Measurements from ENCODE around the gene TMEM72. TPM values are rescaled to one million over a fixed set of nuclear protein-coding genes. Genes with fewer than 3 reads are reported as not detected.

The TMEM72 gene
- total and polyA plus RNA-seq, 2 of the 13 experiments (the other 11 are each of a cell fraction or from before 2014, with no cell fraction given), result 0.04 TPM; not detected in 1

DNA sequence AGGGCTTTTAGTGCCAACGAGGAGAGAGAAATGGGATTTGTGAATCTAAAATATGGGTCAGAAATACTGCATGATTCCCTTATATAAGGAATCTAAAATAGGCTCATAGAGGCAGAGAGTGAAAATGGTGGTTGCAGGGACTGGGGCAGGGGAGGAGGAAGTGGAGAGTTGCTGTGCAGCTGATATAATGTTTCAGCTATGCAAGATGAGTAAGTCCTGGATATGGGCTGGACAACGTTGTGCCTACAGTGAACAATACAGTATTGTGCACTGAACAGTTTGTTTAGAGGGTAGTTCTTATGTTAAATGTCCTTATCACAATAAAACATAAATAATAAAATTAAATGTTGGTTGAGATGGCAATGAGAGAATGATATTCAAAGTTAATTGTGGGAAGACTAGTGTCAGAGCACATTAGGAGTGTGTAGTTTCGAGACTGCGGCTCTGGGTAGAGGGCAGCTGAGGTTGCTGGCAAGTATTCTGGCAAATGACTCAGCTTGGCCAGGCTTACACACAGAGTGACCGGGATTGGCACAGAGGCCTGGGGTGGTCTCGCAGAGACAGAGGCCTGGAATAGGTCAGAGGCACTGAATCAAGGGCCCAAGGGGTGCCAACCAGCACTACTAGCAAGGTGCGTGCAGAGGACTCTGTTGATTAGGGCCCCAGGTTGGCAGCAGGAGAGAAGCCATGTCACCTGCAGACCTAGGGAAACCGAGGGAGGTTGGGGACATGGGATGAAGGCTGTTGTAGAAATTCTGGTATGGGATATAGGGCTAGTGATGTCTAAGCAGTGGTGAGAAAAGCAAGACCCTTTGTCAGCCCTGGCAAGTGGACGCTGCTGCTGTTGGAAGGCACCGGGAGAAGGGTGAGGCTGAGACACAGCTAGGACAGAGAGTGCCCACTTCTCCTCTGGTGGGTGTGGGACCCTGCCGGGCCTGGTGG lies 70.3 kb downstream of the TMEM72 start (continued):
- TF ChIP-seq ZNF569 (CRISPR knock-in tag; IDR thresholded peaks at IDR 0.05; ENCODE audit: borderline replicate concordance), result no peak
- TF ChIP-seq EHMT2 (IDR thresholded peaks at IDR 0.05; ENCODE audit: borderline replicate concordance, low read depth, low read length), result 0 out of 2 replicates have a peak, but pooled peaks have one; percentile 5
- TF ChIP-seq SP1 (IDR thresholded peaks at IDR 0.05), result no peak
- no peak for TF ChIP-seq SP1 (CRISPR knock-in tag; IDR thresholded peaks at IDR 0.05)
- TF ChIP-seq ZNF354B (CRISPR knock-in tag; IDR thresholded peaks at IDR 0.05), result 0 out of 2 replicates have a peak, but pooled peaks have one; percentile 20
- TF ChIP-seq ZNF790 (CRISPR knock-in tag; IDR thresholded peaks at IDR 0.05; ENCODE audit: borderline replicate concordance), result no peak
- TF ChIP-seq MIER2 (CRISPR knock-in tag; IDR thresholded peaks at IDR 0.05), result no peak
- TF ChIP-seq NFE2L1 (CRISPR knock-in tag; IDR thresholded peaks at IDR 0.05; ENCODE audit: borderline replicate concordance), result no peak
- TF ChIP-seq TEAD2 (CRISPR knock-in tag; IDR thresholded peaks at IDR 0.05), result no peak
- peak; percentile 48; the same call in 1 of the 2 replicates for TF ChIP-seq FOXC1 (CRISPR knock-in tag; IDR thresholded peaks at IDR 0.05; ENCODE audit: borderline replicate concordance)
- TF ChIP-seq, protein P1, sequence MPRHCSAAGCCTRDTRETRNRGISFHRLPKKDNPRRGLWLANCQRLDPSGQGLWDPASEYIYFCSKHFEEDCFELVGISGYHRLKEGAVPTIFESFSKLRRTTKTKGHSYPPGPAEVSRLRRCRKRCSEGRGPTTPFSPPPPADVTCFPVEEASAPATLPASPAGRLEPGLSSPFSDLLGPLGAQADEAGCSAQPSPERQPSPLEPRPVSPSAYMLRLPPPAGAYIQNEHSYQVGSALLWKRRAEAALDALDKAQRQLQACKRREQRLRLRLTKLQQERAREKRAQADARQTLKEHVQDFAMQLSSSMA (CRISPR knock-in tag; IDR thresholded peaks at IDR 0.05), result no peak
- no peak for TF ChIP-seq ZNF605 (CRISPR knock-in tag; IDR thresholded peaks at IDR 0.05)
- TF ChIP-seq, protein P2, sequence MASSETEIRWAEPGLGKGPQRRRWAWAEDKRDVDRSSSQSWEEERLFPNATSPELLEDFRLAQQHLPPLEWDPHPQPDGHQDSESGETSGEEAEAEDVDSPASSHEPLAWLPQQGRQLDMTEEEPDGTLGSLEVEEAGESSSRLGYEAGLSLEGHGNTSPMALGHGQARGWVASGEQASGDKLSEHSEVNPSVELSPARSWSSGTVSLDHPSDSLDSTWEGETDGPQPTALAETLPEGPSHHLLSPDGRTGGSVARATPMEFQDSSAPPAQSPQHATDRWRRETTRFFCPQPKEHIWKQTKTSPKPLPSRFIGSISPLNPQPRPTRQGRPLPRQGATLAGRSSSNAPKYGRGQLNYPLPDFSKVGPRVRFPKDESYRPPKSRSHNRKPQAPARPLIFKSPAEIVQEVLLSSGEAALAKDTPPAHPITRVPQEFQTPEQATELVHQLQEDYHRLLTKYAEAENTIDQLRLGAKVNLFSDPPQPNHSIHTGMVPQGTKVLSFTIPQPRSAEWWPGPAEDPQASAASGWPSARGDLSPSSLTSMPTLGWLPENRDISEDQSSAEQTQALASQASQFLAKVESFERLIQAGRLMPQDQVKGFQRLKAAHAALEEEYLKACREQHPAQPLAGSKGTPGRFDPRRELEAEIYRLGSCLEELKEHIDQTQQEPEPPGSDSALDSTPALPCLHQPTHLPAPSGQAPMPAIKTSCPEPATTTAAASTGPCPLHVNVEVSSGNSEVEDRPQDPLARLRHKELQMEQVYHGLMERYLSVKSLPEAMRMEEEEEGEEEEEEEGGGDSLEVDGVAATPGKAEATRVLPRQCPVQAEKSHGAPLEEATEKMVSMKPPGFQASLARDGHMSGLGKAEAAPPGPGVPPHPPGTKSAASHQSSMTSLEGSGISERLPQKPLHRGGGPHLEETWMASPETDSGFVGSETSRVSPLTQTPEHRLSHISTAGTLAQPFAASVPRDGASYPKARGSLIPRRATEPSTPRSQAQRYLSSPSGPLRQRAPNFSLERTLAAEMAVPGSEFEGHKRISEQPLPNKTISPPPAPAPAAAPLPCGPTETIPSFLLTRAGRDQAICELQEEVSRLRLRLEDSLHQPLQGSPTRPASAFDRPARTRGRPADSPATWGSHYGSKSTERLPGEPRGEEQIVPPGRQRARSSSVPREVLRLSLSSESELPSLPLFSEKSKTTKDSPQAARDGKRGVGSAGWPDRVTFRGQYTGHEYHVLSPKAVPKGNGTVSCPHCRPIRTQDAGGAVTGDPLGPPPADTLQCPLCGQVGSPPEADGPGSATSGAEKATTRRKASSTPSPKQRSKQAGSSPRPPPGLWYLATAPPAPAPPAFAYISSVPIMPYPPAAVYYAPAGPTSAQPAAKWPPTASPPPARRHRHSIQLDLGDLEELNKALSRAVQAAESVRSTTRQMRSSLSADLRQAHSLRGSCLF (CRISPR knock-in tag; IDR thresholded peaks at IDR 0.05; ENCODE audit: borderline replicate concordance), result no peak
- TF ChIP-seq ZNF33B (CRISPR knock-in tag; IDR thresholded peaks at IDR 0.05), result no peak
- no peak for TF ChIP-seq ZNF460 (CRISPR knock-in tag; IDR thresholded peaks at IDR 0.05; ENCODE audit: borderline replicate concordance)
- TF ChIP-seq, protein P3, sequence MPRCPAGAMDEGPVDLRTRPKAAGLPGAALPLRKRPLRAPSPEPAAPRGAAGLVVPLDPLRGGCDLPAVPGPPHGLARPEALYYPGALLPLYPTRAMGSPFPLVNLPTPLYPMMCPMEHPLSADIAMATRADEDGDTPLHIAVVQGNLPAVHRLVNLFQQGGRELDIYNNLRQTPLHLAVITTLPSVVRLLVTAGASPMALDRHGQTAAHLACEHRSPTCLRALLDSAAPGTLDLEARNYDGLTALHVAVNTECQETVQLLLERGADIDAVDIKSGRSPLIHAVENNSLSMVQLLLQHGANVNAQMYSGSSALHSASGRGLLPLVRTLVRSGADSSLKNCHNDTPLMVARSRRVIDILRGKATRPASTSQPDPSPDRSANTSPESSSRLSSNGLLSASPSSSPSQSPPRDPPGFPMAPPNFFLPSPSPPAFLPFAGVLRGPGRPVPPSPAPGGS (CRISPR knock-in tag; IDR thresholded peaks at IDR 0.05), result no peak
- TF ChIP-seq, protein P4, sequence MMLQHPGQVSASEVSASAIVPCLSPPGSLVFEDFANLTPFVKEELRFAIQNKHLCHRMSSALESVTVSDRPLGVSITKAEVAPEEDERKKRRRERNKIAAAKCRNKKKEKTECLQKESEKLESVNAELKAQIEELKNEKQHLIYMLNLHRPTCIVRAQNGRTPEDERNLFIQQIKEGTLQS (CRISPR knock-in tag; IDR thresholded peaks at IDR 0.05), result peak; percentile 69; the same call in 1 of the 2 replicates
- 0 out of 2 replicates have a peak, but pooled peaks have one; percentile 47 for TF ChIP-seq ZNF747 (CRISPR knock-in tag; IDR thresholded peaks at IDR 0.05; ENCODE audit: borderline replicate concordance)
- no peak for TF ChIP-seq NCOA2 (CRISPR knock-in tag; IDR thresholded peaks at IDR 0.05)
- 0 out of 2 replicates have a peak, but pooled peaks have one; percentile 0 for TF ChIP-seq SOX5 (CRISPR knock-in tag; IDR thresholded peaks at IDR 0.05; ENCODE audit: borderline replicate concordance)
- no peak for TF ChIP-seq GTF2F1 (IDR thresholded peaks at IDR 0.05; ENCODE audit: low read length)
- no peak for TF ChIP-seq ZNF207 (IDR thresholded peaks at IDR 0.05; ENCODE audit: borderline replicate concordance)
- no peak for TF ChIP-seq DMAP1 (CRISPR knock-in tag; IDR thresholded peaks at IDR 0.05)
- no peak for TF ChIP-seq TAF1 (CRISPR knock-in tag; IDR thresholded peaks at IDR 0.05)
